Esophagus squamous epithelium (tissue), 4 donors: ENCODE data around the gene BICD2.

Experiments used
- POLR2A ChIP-seq, 4 donors: fragments of 450-650 bp; IDR thresholded peaks; one replicate each; pipeline ENCODE4 v1.6.1; 2017; ENCODE audit warnings: antibody characterized with exemption in 4 of 4, mild to moderate bottlenecking in 4 of 4, moderate library complexity in 3 of 4
- TF ChIP-seq, protein P1 (sequence below), 6 experiments: fragments of 450-650 bp in 4 of 6; fragments of 200-600 bp in 2 of 6; sonication (generic) in 2 of 6; IDR thresholded peaks; one replicate each; pipeline ENCODE4 v1.5.1; 2016 to 2019; ENCODE audit warnings: antibody characterized with exemption in 6 of 6, mild to moderate bottlenecking in 4 of 6, moderate library complexity in 4 of 6

- TF ChIP-seq, protein P1, sequence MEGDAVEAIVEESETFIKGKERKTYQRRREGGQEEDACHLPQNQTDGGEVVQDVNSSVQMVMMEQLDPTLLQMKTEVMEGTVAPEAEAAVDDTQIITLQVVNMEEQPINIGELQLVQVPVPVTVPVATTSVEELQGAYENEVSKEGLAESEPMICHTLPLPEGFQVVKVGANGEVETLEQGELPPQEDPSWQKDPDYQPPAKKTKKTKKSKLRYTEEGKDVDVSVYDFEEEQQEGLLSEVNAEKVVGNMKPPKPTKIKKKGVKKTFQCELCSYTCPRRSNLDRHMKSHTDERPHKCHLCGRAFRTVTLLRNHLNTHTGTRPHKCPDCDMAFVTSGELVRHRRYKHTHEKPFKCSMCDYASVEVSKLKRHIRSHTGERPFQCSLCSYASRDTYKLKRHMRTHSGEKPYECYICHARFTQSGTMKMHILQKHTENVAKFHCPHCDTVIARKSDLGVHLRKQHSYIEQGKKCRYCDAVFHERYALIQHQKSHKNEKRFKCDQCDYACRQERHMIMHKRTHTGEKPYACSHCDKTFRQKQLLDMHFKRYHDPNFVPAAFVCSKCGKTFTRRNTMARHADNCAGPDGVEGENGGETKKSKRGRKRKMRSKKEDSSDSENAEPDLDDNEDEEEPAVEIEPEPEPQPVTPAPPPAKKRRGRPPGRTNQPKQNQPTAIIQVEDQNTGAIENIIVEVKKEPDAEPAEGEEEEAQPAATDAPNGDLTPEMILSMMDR (IDR thresholded peaks at IDR 0.05), result no peak
- TF ChIP-seq POLR2A (IDR thresholded peaks at IDR 0.05), result no peak
Observed at GRCh38 chr9:92781899-92782298, 17.3 kb upstream of the BICD2 start.
